Subcutaneous adipose tissue (tissue), 4 donors: ENCODE results near the gene ECE1. TPM values are rescaled to one million over a fixed set of nuclear protein-coding genes. Genes with fewer than 3 reads are reported as not detected.

Source experiments
- CTCF ChIP-seq: fragments of 450-650 bp; IDR thresholded peaks from one replicate; pipeline ENCODE4 v1.5.1; 2016; ENCODE audit warnings: low read depth, mild to moderate bottlenecking, control low read depth, antibody characterized with exemption, moderate library complexity
- total RNA-seq, 4 donors: library from RNA; depleted of rRNA; stranded (reverse); fragments of >200 nt; gene quantifications; one replicate each; pipeline ENCODE4 v1.1.0, GENCODE V29; 2016

The ECE1 gene
- total RNA-seq, 4 donors from 2014 or later: 75.7 to 188 (median 96.7) TPM

- no peak for TF ChIP-seq CTCF
Measured at GRCh38 chr1:21219674-21220073, 70.6 kb downstream of the ECE1 start.

DNA sequence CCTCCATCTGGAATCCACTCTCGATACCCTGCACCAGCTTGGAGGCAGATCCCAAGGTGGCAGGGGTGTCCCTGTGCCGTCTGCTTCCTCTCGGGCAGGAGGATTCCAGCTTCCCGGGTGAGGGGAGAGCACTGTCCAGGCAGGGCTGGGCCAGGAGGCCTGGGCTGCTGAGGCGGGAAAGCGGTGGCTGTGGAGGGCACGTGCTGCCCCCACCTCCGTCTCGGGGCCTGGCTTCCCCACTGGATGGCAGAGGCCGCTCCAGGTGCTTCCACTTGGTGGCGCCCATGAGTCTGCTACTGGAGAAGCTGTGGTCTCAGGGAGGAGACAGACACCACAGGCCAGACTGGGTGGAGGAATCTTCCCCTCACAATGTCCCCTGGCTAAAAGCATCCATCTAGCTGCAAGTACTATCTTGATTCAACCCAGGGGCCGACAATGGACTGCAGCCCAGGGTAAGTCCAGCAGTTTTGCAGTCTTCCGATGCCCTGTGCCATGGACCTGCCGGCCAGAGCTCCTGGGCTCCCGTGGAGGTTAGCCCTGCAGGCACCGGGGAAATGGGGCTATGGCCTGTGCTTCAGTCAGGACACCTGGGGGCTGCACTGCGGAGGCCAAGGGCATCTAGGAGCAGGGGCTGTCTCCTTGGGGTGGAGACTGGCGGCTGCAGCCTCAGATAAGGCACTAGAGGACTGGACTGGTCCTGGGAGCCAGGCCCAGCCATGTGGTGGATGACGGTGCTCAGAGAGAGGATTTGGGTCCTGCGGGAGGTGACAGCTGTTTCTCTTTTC lies 72.3 kb downstream of the ECE1 start:
- TF ChIP-seq CTCF: no peak

GRCh38 chr1:21216835-21217811 lies 73.1 kb downstream of the ECE1 start:
- no peak for TF ChIP-seq CTCF

DNA sequence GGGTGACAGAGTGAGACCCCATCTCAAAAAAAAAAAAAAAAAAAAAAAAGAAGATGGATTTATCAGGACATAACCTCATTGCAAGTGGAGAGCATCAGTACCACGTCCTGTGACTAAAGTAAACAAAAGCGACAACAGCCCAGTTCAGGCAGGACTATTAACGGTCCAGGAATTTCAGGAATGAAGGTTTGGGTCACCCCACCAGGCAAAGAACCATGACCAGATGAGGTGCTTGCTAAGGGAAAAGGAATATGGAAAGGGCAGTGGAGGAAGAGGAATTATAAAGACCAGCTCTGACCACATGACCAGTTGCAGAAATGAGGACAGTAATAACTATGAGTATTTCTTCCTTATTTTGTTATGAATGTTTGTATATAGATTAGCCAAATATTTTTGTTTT lies 78.1 kb downstream of the ECE1 start:
- TF ChIP-seq CTCF: no peak

- no peak for TF ChIP-seq CTCF
Measured at GRCh38 chr1:21206117-21206516, 84.1 kb downstream of the ECE1 start.

DNA sequence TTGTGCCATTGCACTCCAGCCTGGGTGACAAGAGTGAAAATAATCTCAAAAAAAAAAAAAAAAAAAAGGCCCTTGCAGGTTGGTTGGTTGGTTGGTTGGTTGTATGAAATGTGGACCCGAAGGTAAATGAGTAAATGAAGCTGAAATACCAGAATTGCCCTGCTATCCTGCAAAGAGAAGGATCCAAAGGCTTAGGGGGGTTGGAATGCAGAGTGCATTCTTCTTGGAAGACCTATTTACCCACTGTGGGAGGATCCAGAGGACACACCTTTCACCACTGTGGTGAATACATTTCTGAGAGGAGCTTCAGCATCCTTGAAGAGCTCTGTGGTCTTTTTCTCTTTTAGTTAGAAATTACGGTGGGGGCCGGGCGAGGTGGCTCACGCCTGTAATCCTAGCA lies 84.8 kb downstream of the ECE1 start:
- no peak for TF ChIP-seq CTCF

DNA sequence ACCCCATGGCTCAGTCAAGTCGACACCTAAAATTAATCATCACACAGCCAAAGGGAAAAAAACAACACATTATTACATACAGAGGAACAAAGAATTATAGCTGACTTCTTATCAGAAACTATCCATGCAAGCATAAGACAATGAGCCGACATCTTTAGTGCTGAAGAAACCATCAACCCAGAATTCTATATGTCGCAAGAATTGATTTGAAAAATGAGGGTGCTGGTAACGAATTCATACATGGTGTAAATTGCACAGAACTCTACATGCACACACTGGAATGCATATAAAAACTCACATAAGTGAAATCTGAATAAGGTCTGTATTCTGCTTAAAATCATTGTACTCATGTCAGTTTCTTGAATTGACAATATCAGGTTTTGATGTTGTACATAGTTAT lies 88.6 kb downstream of the ECE1 start:
- no peak for TF ChIP-seq CTCF
